ENCODE data around the gene CDKL2.
"Not testable (repeated sequence)": the region's sequence is repeated elsewhere in the genome, so short reads cannot be mapped to it uniquely, and the experiment has no call there.

Gene CDKL2

GRCh38 chr4:75666299-75666698, 36.0 kb upstream of the CDKL2 start:
- peaks cover 22% of the 10 kb centered on the region for H3K36me3 ChIP-seq (ENCODE audit: insufficient read depth, low read length)
- H3F3A ChIP-seq (ENCODE audit: insufficient read depth, low read length): no peaks in the 10 kb centered on the region
- H3K27ac ChIP-seq (ENCODE audit: low read depth, low read length, poor library complexity, severe bottlenecking): no peak overlapping the region
- H3K9ac ChIP-seq (ENCODE audit: low read length): no peak overlapping the region
- peaks cover 22% of the 10 kb centered on the region for H4K20me1 ChIP-seq (ENCODE audit: insufficient read depth, low read length)
- no peak for TF ChIP-seq EZH2 (IDR thresholded peaks at IDR 0.05; ENCODE audit: borderline replicate concordance, low read length)
- TF ChIP-seq CTCF (IDR thresholded peaks at IDR 0.05; ENCODE audit: low read length): no peak
- peaks cover 58% of the 10 kb centered on the region for H3K4me1 ChIP-seq (ENCODE audit: insufficient read depth, low read length, severe bottlenecking)
- no peaks in the 10 kb centered on the region for H3K27me3 ChIP-seq (ENCODE audit: insufficient read depth, low read length)
- no peaks in the 10 kb centered on the region for H3K9me2 ChIP-seq (ENCODE audit: low read depth, low read length)
- no peaks in the 10 kb centered on the region for H3K9me3 ChIP-seq (ENCODE audit: low read length)
- no peak overlapping the region for H2AFZ ChIP-seq (ENCODE audit: low read length)
- H3K79me2 ChIP-seq (ENCODE audit: insufficient read depth, low read length): peaks cover 97% of the 10 kb centered on the region
- H3K4me2 ChIP-seq (ENCODE audit: low read length): peak overlapping the region; percentile 4; the same call in 1 of the 2 replicates
- no peak overlapping the region for H3K4me3 ChIP-seq (ENCODE audit: low read depth, low read length, poor library complexity, severe bottlenecking)

- H3K9me3 ChIP-seq (ENCODE audit: low read length); H3K9me2 ChIP-seq (ENCODE audit: low read depth, low read length): not testable (repeated sequence)
- peaks cover 16% of the 10 kb centered on the region for H4K20me1 ChIP-seq (ENCODE audit: insufficient read depth, low read length)
These were observed 34.3 kb upstream of the CDKL2 start for GRCh38 chr4:75664604-75665003.

DNA sequence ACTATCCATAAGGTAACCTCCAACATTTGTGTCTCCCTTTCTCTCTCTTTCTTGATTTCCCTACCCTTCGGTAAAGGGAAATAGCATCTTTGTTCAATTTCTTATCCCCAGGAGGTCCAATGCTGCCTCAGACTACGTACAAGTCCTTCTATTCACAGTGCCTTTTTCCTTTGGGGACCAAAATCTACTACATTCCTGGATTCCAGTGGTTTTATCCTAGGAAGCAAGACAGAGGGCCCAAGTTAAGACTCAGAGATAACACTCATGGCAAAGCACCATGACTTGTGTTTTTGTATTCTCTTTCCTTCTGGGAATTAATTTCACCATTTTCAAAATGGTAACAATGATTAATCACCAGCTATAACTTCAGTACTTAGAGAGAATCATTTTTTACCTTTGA, 32.3 kb upstream of the CDKL2 start:
- no peak overlapping the region for H3K9ac ChIP-seq (ENCODE audit: low read length)
- no peak overlapping the region for H2AFZ ChIP-seq (ENCODE audit: low read length)
- TF ChIP-seq CTCF (IDR thresholded peaks at IDR 0.05; ENCODE audit: low read length): no peak
- no peak for TF ChIP-seq EZH2 (IDR thresholded peaks at IDR 0.05; ENCODE audit: borderline replicate concordance, low read length)
- H3K27me3 ChIP-seq (ENCODE audit: insufficient read depth, low read length): no peaks in the 10 kb centered on the region
- peaks cover 15% of the 10 kb centered on the region for H4K20me1 ChIP-seq (ENCODE audit: insufficient read depth, low read length)
- H3K9me3 ChIP-seq (ENCODE audit: low read length): no peaks in the 10 kb centered on the region
- H3K9me2 ChIP-seq (ENCODE audit: low read depth, low read length): no peaks in the 10 kb centered on the region
- no peak overlapping the region for H3K4me2 ChIP-seq (ENCODE audit: low read length)
- no peak overlapping the region for H3K4me3 ChIP-seq (ENCODE audit: low read depth, low read length, poor library complexity, severe bottlenecking)
- H3K79me2 ChIP-seq (ENCODE audit: insufficient read depth, low read length): peaks cover 86% of the 10 kb centered on the region
- H3K27ac ChIP-seq (ENCODE audit: low read depth, low read length, poor library complexity, severe bottlenecking): no peak overlapping the region
- H3K4me1 ChIP-seq (ENCODE audit: insufficient read depth, low read length, severe bottlenecking): peaks cover 21% of the 10 kb centered on the region
- H3F3A ChIP-seq (ENCODE audit: insufficient read depth, low read length): no peaks in the 10 kb centered on the region
- peaks cover 58% of the 10 kb centered on the region for H3K36me3 ChIP-seq (ENCODE audit: insufficient read depth, low read length)

More at GRCh38 chr4:75664604-75665003, 34.3 kb upstream of the CDKL2 start:
- H3K9ac ChIP-seq (ENCODE audit: low read length); H2AFZ ChIP-seq (ENCODE audit: low read length); H3K4me3 ChIP-seq (ENCODE audit: low read depth, low read length, poor library complexity, severe bottlenecking); H3K4me2 ChIP-seq (ENCODE audit: low read length); H3K27ac ChIP-seq (ENCODE audit: low read depth, low read length, poor library complexity, severe bottlenecking); H3K27me3 ChIP-seq (ENCODE audit: insufficient read depth, low read length); H3F3A ChIP-seq (ENCODE audit: insufficient read depth, low read length): not testable (repeated sequence)
- Histone ChIP-seq H3K79me2 (ENCODE audit: insufficient read depth, low read length) (peaks cover 96% of the 10 kb centered on the region), H3K4me1 (ENCODE audit: insufficient read depth, low read length, severe bottlenecking) (peaks cover 41% of the 10 kb centered on the region), H3K36me3 (ENCODE audit: insufficient read depth, low read length) (peaks cover 38% of the 10 kb centered on the region)

GRCh38 chr4:75660491-75660890, 30.2 kb upstream of the CDKL2 start:
- H3K4me1 ChIP-seq (ENCODE audit: insufficient read depth, low read length, severe bottlenecking): peaks cover 5% of the 10 kb centered on the region
- no peak overlapping the region for H2AFZ ChIP-seq (ENCODE audit: low read length)
- H4K20me1 ChIP-seq (ENCODE audit: insufficient read depth, low read length): peaks cover 10% of the 10 kb centered on the region
- no peaks in the 10 kb centered on the region for H3F3A ChIP-seq (ENCODE audit: insufficient read depth, low read length)
- H3K4me3 ChIP-seq (ENCODE audit: low read depth, low read length, poor library complexity, severe bottlenecking): no peak overlapping the region
- H3K27me3 ChIP-seq (ENCODE audit: insufficient read depth, low read length): no peaks in the 10 kb centered on the region
- no peak for TF ChIP-seq CTCF (IDR thresholded peaks at IDR 0.05; ENCODE audit: low read length)
- no peak for TF ChIP-seq EZH2 (IDR thresholded peaks at IDR 0.05; ENCODE audit: borderline replicate concordance, low read length)
- no peak overlapping the region for H3K4me2 ChIP-seq (ENCODE audit: low read length)
- H3K9me3 ChIP-seq (ENCODE audit: low read length): no peaks in the 10 kb centered on the region
- H3K9ac ChIP-seq (ENCODE audit: low read length): no peak overlapping the region
- H3K9me2 ChIP-seq (ENCODE audit: low read depth, low read length): no peaks in the 10 kb centered on the region
- no peak overlapping the region for H3K27ac ChIP-seq (ENCODE audit: low read depth, low read length, poor library complexity, severe bottlenecking)
- peaks cover 65% of the 10 kb centered on the region for H3K79me2 ChIP-seq (ENCODE audit: insufficient read depth, low read length)
- peaks cover 80% of the 10 kb centered on the region for H3K36me3 ChIP-seq (ENCODE audit: insufficient read depth, low read length)
